22Rv1 (cell line): ENCODE results near the gene PAK5.

Experiments
- H3K27ac ChIP-seq: fragments of 450-650 bp; 2 replicates; pipeline ENCODE4 v1.5.1; 2017
- ZFX ChIP-seq: fragments of 450-650 bp; IDR thresholded peaks from 2 replicates; pipeline ENCODE4 v1.6.1; 2017; ENCODE audit warnings: antibody characterized with exemption, borderline replicate concordance
- TF ChIP-seq, protein P1 (sequence below): fragments of 450-650 bp; IDR thresholded peaks from 2 replicates; pipeline ENCODE4 v1.5.1; 2017; ENCODE audit warnings: mild to moderate bottlenecking

PAK5 gene

DNA sequence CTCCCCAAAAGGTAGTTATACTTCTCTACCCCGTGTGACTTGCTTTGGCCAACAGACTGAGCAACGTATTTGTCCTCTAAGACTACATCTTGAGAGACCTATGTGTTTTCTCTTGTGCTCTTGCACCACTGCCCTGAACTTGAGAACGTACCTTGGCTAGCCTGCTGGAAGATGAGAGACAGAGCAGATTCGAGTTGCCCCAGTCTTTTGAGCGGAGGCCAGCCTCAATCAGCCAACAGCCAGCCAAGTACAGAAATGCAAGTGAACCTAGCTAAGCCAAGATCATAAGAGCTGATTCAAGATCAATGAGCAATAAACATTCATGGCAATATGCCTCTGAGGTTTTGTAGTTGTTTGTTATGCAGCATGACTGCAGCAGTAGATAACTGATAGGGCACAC is 98.4 kb downstream of the PAK5 start:
- H3K27ac ChIP-seq = no peak overlapping the region
- no peak for TF ChIP-seq ZFX
- TF ChIP-seq, protein P1, sequence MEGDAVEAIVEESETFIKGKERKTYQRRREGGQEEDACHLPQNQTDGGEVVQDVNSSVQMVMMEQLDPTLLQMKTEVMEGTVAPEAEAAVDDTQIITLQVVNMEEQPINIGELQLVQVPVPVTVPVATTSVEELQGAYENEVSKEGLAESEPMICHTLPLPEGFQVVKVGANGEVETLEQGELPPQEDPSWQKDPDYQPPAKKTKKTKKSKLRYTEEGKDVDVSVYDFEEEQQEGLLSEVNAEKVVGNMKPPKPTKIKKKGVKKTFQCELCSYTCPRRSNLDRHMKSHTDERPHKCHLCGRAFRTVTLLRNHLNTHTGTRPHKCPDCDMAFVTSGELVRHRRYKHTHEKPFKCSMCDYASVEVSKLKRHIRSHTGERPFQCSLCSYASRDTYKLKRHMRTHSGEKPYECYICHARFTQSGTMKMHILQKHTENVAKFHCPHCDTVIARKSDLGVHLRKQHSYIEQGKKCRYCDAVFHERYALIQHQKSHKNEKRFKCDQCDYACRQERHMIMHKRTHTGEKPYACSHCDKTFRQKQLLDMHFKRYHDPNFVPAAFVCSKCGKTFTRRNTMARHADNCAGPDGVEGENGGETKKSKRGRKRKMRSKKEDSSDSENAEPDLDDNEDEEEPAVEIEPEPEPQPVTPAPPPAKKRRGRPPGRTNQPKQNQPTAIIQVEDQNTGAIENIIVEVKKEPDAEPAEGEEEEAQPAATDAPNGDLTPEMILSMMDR = no peak

- H3K27ac ChIP-seq = no peak overlapping the region
- TF ChIP-seq, protein P1 = no peak
- no peak for TF ChIP-seq ZFX
Measured at GRCh38 chr20:9739991-9740390, 98.9 kb downstream of the PAK5 start.

DNA sequence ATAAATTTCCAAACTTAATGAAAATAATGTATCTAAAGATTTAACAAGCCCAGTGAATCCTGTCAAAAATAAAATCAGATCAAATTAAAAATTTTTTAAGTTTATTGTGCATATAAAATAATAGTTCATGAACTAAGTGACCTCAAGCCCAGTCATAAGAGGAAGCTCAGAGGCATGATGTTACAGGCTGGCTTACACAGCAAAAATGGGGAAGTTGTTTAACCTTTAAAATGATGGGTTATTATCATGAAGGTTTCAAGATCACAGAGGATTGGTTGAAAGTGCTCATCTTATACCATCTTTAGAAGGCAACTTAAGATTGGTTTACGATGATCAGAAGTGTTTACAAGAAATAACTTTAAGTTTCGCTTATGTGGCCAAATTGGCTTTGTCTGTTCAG is 102.5 kb downstream of the PAK5 start:
- no peak for TF ChIP-seq ZFX
- no peak overlapping the region for H3K27ac ChIP-seq

- TF ChIP-seq, protein P1 = no peak
- no peak for TF ChIP-seq ZFX
- no peak overlapping the region for H3K27ac ChIP-seq
Measured at GRCh38 chr20:9723501-9724202, 115.2 kb downstream of the PAK5 start.

- no peak overlapping the region for H3K27ac ChIP-seq
- TF ChIP-seq ZFX = no peak
- TF ChIP-seq, protein P1 = no peak
Measured at GRCh38 chr20:9711872-9712271, 127.0 kb downstream of the PAK5 start.

- no peak overlapping the region for H3K27ac ChIP-seq
- TF ChIP-seq, protein P1 = no peak
- no peak for TF ChIP-seq ZFX
Measured at GRCh38 chr20:9710685-9711084, 128.2 kb downstream of the PAK5 start.

- no peak overlapping the region for H3K27ac ChIP-seq
Measured at GRCh38 chr20:9705722-9706476, 133.0 kb downstream of the PAK5 start.

More at GRCh38 chr20:9705722-9706476, 133.0 kb downstream of the PAK5 start:
- TF ChIP-seq, protein P1 = no peak
- no peak for TF ChIP-seq ZFX
